ENCODE data around the gene MT3.

MT3 gene

DNA sequence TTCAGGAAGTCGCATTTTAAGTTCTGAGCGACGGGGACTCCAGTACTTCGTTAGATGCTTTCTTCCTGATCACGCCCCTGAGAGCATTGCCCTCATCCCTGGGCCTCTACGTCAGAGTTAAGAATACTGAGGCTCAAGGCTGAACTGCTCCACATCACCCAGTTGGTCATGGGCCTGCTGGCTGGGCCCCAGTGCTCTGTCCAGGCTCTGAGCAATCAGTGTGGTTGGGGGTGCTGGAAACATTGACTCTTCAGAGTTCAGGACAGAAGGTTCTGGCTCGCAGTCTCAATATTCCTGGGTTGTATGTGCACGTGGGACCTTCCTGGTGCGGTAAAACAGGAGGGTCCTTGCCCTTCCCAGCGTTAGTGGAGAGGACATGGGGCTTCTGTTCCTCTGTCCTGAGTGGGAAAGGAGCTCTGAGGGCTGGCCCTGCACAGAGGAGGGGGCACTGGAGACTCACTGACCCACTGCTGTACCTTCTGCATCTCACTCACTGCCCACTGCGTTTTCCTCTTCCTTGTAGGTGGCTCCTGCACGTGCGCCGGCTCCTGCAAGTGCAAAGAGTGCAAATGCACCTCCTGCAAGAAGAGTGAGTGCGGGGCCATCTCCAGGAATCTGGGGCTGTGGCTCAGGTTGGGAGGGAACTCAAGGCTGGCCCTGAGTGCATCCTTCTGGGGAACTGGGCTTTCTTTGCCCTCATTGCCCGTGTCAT lies 36.8 kb downstream of the MT3 start:
- TF ChIP-seq, protein P1, sequence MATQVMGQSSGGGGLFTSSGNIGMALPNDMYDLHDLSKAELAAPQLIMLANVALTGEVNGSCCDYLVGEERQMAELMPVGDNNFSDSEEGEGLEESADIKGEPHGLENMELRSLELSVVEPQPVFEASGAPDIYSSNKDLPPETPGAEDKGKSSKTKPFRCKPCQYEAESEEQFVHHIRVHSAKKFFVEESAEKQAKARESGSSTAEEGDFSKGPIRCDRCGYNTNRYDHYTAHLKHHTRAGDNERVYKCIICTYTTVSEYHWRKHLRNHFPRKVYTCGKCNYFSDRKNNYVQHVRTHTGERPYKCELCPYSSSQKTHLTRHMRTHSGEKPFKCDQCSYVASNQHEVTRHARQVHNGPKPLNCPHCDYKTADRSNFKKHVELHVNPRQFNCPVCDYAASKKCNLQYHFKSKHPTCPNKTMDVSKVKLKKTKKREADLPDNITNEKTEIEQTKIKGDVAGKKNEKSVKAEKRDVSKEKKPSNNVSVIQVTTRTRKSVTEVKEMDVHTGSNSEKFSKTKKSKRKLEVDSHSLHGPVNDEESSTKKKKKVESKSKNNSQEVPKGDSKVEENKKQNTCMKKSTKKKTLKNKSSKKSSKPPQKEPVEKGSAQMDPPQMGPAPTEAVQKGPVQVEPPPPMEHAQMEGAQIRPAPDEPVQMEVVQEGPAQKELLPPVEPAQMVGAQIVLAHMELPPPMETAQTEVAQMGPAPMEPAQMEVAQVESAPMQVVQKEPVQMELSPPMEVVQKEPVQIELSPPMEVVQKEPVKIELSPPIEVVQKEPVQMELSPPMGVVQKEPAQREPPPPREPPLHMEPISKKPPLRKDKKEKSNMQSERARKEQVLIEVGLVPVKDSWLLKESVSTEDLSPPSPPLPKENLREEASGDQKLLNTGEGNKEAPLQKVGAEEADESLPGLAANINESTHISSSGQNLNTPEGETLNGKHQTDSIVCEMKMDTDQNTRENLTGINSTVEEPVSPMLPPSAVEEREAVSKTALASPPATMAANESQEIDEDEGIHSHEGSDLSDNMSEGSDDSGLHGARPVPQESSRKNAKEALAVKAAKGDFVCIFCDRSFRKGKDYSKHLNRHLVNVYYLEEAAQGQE (IDR thresholded peaks at IDR 0.05; ENCODE audit: insufficient read depth in 1 of 2, low read depth in 2 of 2, low read length in 2 of 2) = no peak

DNA sequence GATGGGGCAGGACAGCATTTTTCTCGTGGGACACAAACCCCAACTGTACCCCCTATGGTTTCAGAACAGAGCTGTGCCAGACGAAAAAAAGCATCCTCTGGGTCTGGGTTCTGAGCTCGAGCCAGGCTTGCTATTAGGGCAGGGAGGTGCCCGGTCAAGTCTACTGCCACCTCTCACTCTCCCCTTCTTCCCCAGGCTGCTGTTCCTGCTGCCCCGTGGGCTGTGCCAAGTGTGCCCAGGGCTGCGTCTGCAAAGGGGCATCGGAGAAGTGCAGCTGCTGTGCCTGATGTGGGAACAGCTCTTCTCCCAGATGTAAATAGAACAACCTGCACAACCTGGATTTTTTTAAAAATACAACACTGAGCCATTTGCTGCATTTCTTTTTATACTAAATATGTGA lies 37.4 kb downstream of the MT3 start:
- no peak for TF ChIP-seq SIN3A (IDR thresholded peaks at IDR 0.05; ENCODE audit: borderline replicate concordance, insufficient read depth, low read length)
- TF ChIP-seq FOXP2 (optimal IDR thresholded peaks at IDR 0.05; ENCODE audit: borderline replicate concordance, extremely low read depth, extremely low read length, insufficient read depth) = no peak
- TF ChIP-seq POLR2AphosphoS5 (IDR thresholded peaks at IDR 0.05; ENCODE audit: low read depth, low read length) = no peak
- TF ChIP-seq, protein P1 (IDR thresholded peaks at IDR 0.05; ENCODE audit: insufficient read depth in 1 of 2, low read depth in 2 of 2, low read length in 2 of 2) = no peak
- TF ChIP-seq TAF1 (IDR thresholded peaks at IDR 0.05; ENCODE audit: borderline replicate concordance, insufficient read depth, low read length) = no peak

DNA sequence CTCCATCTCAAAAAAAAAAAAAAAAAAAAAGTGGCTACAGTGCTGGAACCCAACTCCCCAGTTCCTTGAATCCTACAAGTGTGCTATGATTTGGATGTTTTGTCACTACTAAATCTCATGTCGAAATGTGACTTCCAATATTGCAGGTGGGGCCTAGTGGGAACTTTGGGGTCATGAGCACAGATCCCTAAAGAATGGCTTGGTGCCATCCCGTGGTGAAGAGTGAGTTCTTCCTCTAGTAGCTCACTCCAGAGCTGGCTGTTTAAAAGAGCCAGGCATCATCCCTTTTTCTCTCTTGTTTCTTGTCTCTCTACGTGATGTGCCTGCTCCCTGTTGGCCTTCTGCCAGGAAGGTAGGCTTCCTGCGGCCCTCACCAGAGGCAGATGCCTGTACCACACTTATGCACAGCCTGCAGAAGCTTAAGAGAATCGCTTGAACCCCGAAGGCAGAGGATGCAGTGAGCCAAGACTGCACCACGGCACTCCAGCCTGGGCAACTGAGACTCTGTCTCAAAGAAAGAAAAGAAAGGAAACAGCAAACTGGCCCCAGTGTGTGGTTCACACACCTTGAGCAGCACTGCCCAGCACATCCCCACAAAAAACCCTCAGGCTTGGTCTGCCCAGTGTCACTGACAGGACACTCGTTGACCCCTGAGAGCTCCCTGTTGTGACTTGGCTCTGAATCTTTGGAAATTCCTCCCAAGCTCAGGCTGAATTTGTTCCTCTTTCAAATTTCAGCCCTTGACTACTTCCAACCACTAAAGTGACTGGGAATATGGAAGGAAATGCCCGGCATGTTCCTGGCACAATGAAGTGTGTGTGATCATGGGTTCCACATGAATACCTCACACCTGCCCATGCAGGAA lies 39.4 kb downstream of the MT3 start:
- TF ChIP-seq, protein P1 (IDR thresholded peaks at IDR 0.05; ENCODE audit: insufficient read depth in 1 of 2, low read depth in 2 of 2, low read length in 2 of 2) = no peak
- TF ChIP-seq POLR2AphosphoS5 (IDR thresholded peaks at IDR 0.05; ENCODE audit: low read depth, low read length) (no peak), FOXP2 (optimal IDR thresholded peaks at IDR 0.05; ENCODE audit: borderline replicate concordance, extremely low read depth, extremely low read length, insufficient read depth) (no peak), SIN3A (IDR thresholded peaks at IDR 0.05; ENCODE audit: borderline replicate concordance, insufficient read depth, low read length) (no peak)

DNA sequence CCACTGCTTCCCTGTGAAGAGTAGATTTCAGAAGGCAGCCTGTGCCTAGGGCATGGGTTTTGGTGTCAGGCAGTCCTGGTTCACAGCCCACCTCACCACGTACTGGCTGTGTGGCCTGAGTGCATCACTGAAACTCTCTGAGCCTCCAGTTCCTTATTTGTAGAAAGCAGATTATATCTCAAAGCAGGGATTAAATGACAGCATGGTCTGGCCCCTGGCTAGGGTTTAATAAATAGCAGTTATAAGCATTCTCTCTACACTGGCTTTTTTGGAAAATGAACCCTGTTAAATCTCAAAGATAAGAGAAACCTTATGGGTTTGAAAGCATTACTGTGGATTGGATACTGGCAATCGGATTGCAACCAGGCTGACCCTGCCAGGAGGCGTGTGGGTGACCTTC lies 40.2 kb downstream of the MT3 start:
- TF ChIP-seq POLR2AphosphoS5 (IDR thresholded peaks at IDR 0.05; ENCODE audit: low read depth, low read length) = no peak
- TF ChIP-seq SIN3A (IDR thresholded peaks at IDR 0.05; ENCODE audit: borderline replicate concordance, insufficient read depth, low read length) = no peak

DNA sequence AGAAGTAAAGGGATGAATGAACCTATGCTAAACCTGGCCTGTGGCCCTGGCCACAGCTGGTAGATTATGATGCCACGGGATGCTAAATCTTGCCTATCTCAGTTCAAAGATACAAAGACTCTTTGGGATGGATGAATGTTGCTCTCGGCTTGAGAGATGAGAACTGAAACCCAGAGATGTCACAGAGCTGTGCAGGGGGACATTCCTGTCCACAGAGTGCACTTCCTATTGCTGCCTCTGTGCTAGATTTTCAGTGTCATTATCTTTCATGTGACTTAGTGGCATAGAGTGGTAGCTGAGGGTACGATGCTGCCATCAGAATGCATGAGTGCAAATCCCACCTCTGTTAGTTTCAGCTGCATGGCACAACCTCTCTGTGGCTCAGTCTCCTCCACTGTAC lies 40.8 kb downstream of the MT3 start:
- TF ChIP-seq SIN3A (IDR thresholded peaks at IDR 0.05; ENCODE audit: borderline replicate concordance, insufficient read depth, low read length) = no peak
- TF ChIP-seq, protein P1 (IDR thresholded peaks at IDR 0.05; ENCODE audit: insufficient read depth in 1 of 2, low read depth in 2 of 2, low read length in 2 of 2) = no peak
- no peak for TF ChIP-seq POLR2AphosphoS5 (IDR thresholded peaks at IDR 0.05; ENCODE audit: low read depth, low read length)
- TF ChIP-seq TAF1 (IDR thresholded peaks at IDR 0.05; ENCODE audit: borderline replicate concordance, insufficient read depth, low read length) = no peak

Data from PFSK-1 (cell line).